HL-60 (cell line): Measurements from ENCODE around the gene NPDC1.

ENCODE experiments used
- DNase-seq, 2 experiments: peaks; one replicate each; pipeline ENCODE4 v3.0.0-alpha.2; 2010 to 2020; ENCODE audit warnings: low read depth in 1 of 2, low spot score in 1 of 2
- H3K27ac ChIP-seq: fragments of 250-450 bp; sonication (Bioruptor Pico); replicated peaks from 2 replicates; pipeline ENCODE4 v1.5.1; 2020; ENCODE audit warnings: mild to moderate bottlenecking, moderate library complexity
- H3K27me3 ChIP-seq: fragments of 250-450 bp; sonication (Bioruptor Pico); 2 replicates; pipeline ENCODE4 v1.5.1; 2021; ENCODE audit warnings: mild to moderate bottlenecking, moderate library complexity; ENCODE audit not compliant: insufficient read depth, poor library complexity, severe bottlenecking
- H3K4me3 ChIP-seq: replicated peaks from 2 replicates; pipeline ENCODE4 v1.5.1; 2011; ENCODE audit warnings: mild to moderate bottlenecking, control low read depth, low read length; ENCODE audit not compliant: insufficient read depth
- GABPA ChIP-seq: IDR thresholded peaks from 2 replicates; pipeline ENCODE4 v1.6.1; 2012; ENCODE audit warnings: low read depth
- POLR2AphosphoS5 ChIP-seq: IDR thresholded peaks from 2 replicates; pipeline ENCODE4 v1.6.1; 2012; ENCODE audit warnings: low read depth
- REST ChIP-seq: IDR thresholded peaks from 2 replicates; pipeline ENCODE4 v1.6.1; 2012; ENCODE audit warnings: low read depth; ENCODE audit not compliant: insufficient replicate concordance
- SPI1 ChIP-seq: IDR thresholded peaks from 2 replicates; pipeline ENCODE4 v1.6.1; 2012; ENCODE audit warnings: low read depth, mild to moderate bottlenecking, borderline replicate concordance
- TF ChIP-seq, protein P1 (sequence below): IDR thresholded peaks from one replicate; pipeline ENCODE4 v1.5.1; 2011; ENCODE audit warnings: low read length, control low read depth, inconsistent platforms; ENCODE audit not compliant: insufficient read depth

Gene NPDC1

DNA sequence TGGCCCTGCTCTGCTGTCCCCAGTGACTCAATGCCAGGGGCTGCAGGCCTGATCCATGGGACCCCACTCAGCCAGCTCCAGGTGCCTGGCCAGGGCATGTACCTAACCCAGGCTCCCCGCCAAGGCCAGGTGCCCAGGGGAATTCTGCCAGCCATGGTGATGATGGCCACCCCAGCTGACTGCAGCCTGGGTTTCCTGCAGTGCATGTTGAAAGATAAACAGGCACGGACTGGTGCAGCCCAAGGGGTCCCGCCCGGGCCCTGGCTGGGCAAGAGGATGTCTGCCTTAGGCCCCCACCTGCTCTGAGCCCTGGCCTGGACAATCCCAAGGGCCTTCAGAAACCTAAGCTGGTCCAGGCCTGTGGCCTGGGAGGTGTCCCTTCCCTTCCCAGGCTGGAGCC, 19.1 kb downstream of the NPDC1 start:
- Histone ChIP-seq H3K27me3 (no peaks in the 10 kb centered on the region), H3K4me3 (no peak overlapping the region), H3K27ac (no peak overlapping the region)
- no peak for DNase-seq
- TF ChIP-seq GABPA: no peak
- TF ChIP-seq, protein P1, sequence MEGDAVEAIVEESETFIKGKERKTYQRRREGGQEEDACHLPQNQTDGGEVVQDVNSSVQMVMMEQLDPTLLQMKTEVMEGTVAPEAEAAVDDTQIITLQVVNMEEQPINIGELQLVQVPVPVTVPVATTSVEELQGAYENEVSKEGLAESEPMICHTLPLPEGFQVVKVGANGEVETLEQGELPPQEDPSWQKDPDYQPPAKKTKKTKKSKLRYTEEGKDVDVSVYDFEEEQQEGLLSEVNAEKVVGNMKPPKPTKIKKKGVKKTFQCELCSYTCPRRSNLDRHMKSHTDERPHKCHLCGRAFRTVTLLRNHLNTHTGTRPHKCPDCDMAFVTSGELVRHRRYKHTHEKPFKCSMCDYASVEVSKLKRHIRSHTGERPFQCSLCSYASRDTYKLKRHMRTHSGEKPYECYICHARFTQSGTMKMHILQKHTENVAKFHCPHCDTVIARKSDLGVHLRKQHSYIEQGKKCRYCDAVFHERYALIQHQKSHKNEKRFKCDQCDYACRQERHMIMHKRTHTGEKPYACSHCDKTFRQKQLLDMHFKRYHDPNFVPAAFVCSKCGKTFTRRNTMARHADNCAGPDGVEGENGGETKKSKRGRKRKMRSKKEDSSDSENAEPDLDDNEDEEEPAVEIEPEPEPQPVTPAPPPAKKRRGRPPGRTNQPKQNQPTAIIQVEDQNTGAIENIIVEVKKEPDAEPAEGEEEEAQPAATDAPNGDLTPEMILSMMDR: no peak
- TF ChIP-seq SPI1: no peak

DNA sequence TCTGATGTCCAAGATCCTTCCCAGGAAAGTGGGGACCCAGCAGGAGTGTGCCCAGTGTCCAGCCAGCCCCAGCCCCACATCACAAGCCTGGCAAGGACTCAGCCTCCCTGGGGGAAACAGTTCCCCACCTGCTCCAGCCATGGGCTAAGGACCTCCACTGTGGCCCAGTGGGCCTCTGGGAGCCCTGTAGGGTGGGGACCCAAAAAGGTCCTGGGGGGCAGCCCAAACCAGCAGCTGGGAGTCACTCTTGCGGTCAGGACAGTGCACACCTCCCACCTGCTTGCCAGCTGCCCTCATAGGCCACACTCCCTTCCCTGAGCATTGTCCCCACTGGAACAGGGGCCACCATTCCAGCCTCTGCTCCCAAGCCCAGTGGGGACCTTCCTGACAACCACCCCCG, 19.6 kb downstream of the NPDC1 start:
- TF ChIP-seq REST (no peak), SPI1 (no peak), GABPA (no peak), POLR2AphosphoS5 (no peak)
- TF ChIP-seq, protein P1: no peak
- Histone ChIP-seq H3K4me3 (no peak overlapping the region), H3K27ac (no peak overlapping the region), H3K27me3 (no peaks in the 10 kb centered on the region)
- DNase-seq: no peak

GRCh38 chr9:137025517-137025966, 20.4 kb downstream of the NPDC1 start:
- no peak overlapping the region for H3K27ac ChIP-seq
- TF ChIP-seq GABPA (no peak), REST (no peak), POLR2AphosphoS5 (no peak), SPI1 (no peak)
- TF ChIP-seq, protein P1: no peak
- H3K4me3 ChIP-seq: no peak overlapping the region
- no peaks in the 10 kb centered on the region for H3K27me3 ChIP-seq
- no peak for DNase-seq

DNA sequence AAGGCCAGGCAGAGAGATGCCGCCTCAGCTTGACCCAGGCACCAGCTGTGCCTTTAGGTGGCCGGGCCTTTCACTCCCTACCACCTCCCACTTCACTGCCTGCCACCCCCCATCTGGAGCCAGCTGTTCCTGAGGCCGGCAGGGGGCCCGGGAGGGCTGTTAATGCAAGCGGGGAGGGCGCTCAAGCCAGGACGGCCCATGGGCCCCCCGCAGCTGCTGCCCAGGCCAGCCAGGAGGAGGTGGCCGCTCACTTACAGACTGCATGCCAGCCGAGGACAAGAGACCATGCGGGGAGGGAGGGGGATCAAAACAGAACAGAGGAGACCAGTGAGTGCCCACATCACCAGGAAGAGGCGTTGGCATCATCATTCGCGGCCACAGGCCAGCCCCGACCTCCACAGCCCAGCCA, 22.4 kb downstream of the NPDC1 start:
- Histone ChIP-seq H3K27ac (no peak overlapping the region), H3K27me3 (no peaks in the 10 kb centered on the region)
- TF ChIP-seq, protein P1: no peak
- TF ChIP-seq GABPA: no peak
- no peak for TF ChIP-seq REST
- no peak for TF ChIP-seq SPI1
- TF ChIP-seq POLR2AphosphoS5: no peak

More for the DNA sequence above, 22.4 kb downstream of the NPDC1 start:
- no peak overlapping the region for H3K4me3 ChIP-seq
- DNase-seq: no peak
